Neuron (in vitro differentiated cells): ENCODE measurements around the gene IRF3.

ENCODE experiments used
- H2AFZ ChIP-seq: one replicate; pipeline ENCODE4 v1.6.1; 2013; ENCODE audit warnings: low read depth, mild to moderate bottlenecking, inconsistent platforms, low read length, moderate library complexity
- H3K27me3 ChIP-seq: one replicate; pipeline ENCODE4 v1.6.1; 2013; ENCODE audit warnings: low read length; ENCODE audit not compliant: insufficient read depth
- H3K36me3 ChIP-seq: one replicate; pipeline ENCODE4 v1.6.1; 2013; ENCODE audit warnings: low read length; ENCODE audit not compliant: insufficient read depth
- H3K4me1 ChIP-seq: one replicate; pipeline ENCODE4 v1.6.1; 2013; ENCODE audit warnings: low read length; ENCODE audit not compliant: insufficient read depth
- H3K4me3 ChIP-seq: 2 replicates; pipeline ENCODE4 v1.5.1; 2013; ENCODE audit warnings: mild to moderate bottlenecking, low read length, moderate library complexity
- H3K9me3 ChIP-seq: one replicate; pipeline ENCODE4 v1.6.1; 2013; ENCODE audit warnings: low read length

IRF3 gene, protein sequence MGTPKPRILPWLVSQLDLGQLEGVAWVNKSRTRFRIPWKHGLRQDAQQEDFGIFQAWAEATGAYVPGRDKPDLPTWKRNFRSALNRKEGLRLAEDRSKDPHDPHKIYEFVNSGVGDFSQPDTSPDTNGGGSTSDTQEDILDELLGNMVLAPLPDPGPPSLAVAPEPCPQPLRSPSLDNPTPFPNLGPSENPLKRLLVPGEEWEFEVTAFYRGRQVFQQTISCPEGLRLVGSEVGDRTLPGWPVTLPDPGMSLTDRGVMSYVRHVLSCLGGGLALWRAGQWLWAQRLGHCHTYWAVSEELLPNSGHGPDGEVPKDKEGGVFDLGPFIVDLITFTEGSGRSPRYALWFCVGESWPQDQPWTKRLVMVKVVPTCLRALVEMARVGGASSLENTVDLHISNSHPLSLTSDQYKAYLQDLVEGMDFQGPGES

GRCh38 chr19:49665351-49666119 lies at the start of gene IRF3, which contains the start of gene BCL2L12:
Gene IRF3, minus strand, starts transcription at chr19:49665857. Its CDS starts 1,019 bp downstream, at chr19:49664838.
Gene BCL2L12, plus strand, starts transcription at chr19:49665933. Its CDS starts 760 bp downstream, at chr19:49666693.
- no peak within 1 kb of the TSS for H2AFZ ChIP-seq
- peaks cover 29% of the 10 kb centered on the region for H3K36me3 ChIP-seq
- no peaks in the 10 kb centered on the region for H3K9me3 ChIP-seq
- H3K4me1 ChIP-seq: peaks cover 14% of the 10 kb centered on the region
- no peaks in the 10 kb centered on the region for H3K27me3 ChIP-seq
- H3K4me3 ChIP-seq: peak within 1 kb of the TSS; percentile 65

GRCh38 chr19:49713236-49713845 lies 47.7 kb upstream of the IRF3 start:
- Histone ChIP-seq H3K27me3 (no peaks in the 10 kb centered on the region), H2AFZ (no peak overlapping the region), H3K4me1 (no peaks in the 10 kb centered on the region), H3K9me3 (peaks cover 4% of the 10 kb centered on the region), H3K4me3 (no peak overlapping the region), H3K36me3 (peaks cover 41% of the 10 kb centered on the region)

DNA sequence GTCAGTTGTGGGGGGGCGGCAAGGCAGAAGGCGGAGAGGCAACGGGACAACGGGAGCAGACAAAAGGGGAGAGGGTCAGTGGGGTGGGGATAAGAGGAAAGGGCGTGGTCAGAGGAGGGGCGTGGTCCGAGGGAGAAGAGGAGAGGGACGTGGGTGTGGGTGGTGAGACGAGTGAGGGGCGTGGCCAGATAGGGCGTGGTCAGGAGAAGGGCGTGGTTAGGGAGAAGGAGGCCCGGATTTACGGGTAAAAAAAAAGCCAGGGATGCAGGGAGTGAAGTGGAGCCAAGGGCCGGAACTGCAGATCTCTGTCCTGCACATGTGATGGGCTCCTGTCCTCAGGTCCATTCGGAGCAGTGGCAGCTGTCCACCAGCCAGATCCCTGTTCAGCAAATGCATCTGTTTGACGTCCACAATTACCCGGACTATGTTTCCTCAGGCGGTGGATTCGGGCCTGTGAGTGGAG lies 46.8 kb upstream of the IRF3 start:
- Histone ChIP-seq H3K9me3 (peaks cover 2% of the 10 kb centered on the region), H3K36me3 (peaks cover 47% of the 10 kb centered on the region), H2AFZ (no peak overlapping the region), H3K4me3 (no peak overlapping the region), H3K4me1 (no peaks in the 10 kb centered on the region), H3K27me3 (no peaks in the 10 kb centered on the region)

DNA sequence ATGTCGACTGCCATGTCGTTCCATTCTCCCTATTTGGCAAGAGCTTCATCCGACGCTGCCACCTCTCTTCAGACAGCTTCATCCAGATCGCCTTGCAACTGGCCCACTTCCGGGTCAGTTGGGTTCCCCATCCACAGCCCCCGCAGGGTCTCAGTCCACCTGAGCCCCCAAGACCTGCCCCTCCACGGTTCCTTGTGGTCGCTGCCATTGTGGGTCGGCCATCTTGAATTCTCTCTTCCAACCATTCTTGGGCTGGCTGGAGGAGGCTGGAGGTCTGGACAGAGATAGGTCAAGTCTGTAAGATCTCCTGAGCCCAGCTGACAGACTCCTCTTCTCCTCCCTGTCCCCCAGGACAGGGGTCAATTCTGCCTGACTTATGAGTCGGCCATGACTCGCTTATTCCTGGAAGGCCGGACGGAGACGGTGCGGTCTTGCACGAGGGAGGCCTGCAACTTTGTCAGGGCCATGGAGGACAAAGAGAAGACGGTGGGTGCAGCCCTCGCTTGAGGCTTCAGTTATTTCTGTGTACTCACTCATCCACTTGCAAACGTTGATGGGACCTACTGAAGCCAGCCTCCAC lies 44.8 kb upstream of the IRF3 start:
- H3K4me3 ChIP-seq: no peak overlapping the region
- peaks cover 2% of the 10 kb centered on the region for H3K9me3 ChIP-seq
- H2AFZ ChIP-seq: no peak overlapping the region
- no peaks in the 10 kb centered on the region for H3K4me1 ChIP-seq
- H3K27me3 ChIP-seq: no peaks in the 10 kb centered on the region
- peaks cover 62% of the 10 kb centered on the region for H3K36me3 ChIP-seq

DNA sequence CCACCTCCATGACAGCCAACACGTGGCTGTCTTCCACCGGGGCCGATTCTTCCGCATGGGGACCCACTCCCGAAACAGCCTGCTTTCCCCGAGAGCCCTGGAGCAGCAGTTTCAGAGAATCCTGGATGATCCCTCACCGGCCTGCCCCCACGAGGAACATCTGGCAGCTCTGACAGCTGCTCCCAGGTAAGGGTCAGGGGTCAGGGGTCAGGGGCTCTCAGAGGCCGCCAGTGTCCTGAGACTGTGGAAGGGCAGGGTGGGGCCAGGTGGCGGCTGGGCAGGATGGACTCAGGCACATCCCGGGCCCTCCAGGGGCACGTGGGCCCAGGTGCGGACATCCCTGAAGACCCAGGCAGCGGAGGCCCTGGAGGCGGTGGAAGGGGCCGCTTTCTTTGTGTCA lies 40.3 kb upstream of the IRF3 start:
- H3K27me3 ChIP-seq: no peaks in the 10 kb centered on the region
- H3K4me1 ChIP-seq: no peaks in the 10 kb centered on the region
- H3K36me3 ChIP-seq: peaks cover 61% of the 10 kb centered on the region

GRCh38 chr19:49704888-49705642 lies 39.4 kb upstream of the IRF3 start:
- no peak overlapping the region for H3K4me3 ChIP-seq
- H3K36me3 ChIP-seq: peaks cover 52% of the 10 kb centered on the region
- no peaks in the 10 kb centered on the region for H3K4me1 ChIP-seq
- no peaks in the 10 kb centered on the region for H3K27me3 ChIP-seq
- H2AFZ ChIP-seq: no peak overlapping the region
- no peaks in the 10 kb centered on the region for H3K9me3 ChIP-seq

More for the DNA sequence above, 40.3 kb upstream of the IRF3 start:
- H3K4me3 ChIP-seq: no peak overlapping the region
- no peaks in the 10 kb centered on the region for H3K9me3 ChIP-seq
- no peak overlapping the region for H2AFZ ChIP-seq

DNA sequence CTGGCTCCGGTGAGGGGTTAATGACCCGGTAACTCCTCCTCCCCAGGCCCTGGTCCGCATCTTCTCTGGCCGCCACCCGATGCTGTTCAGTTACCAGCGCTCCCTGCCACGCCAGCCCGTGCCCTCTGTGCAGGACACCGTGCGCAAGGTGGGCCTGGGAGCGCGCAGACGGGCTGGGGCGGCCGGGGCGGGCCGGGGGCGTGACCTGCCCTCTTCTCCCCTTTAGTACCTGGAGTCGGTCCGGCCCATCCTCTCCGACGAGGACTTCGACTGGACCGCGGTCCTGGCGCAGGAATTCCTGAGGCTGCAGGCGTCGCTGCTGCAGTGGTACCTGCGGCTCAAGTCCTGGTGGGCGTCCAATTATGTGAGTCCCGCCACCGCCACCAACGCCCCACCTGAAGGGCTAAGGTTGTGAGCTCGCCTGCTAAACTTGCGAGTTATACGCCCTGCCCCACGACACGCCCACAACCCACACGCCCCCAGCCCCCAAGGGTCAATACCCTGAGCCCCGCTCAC lies 35.7 kb upstream of the IRF3 start:
- Histone ChIP-seq H3K4me1 (no peaks in the 10 kb centered on the region), H3K4me3 (no peak overlapping the region), H2AFZ (no peak overlapping the region), H3K9me3 (no peaks in the 10 kb centered on the region), H3K27me3 (no peaks in the 10 kb centered on the region), H3K36me3 (peaks cover 38% of the 10 kb centered on the region)

DNA sequence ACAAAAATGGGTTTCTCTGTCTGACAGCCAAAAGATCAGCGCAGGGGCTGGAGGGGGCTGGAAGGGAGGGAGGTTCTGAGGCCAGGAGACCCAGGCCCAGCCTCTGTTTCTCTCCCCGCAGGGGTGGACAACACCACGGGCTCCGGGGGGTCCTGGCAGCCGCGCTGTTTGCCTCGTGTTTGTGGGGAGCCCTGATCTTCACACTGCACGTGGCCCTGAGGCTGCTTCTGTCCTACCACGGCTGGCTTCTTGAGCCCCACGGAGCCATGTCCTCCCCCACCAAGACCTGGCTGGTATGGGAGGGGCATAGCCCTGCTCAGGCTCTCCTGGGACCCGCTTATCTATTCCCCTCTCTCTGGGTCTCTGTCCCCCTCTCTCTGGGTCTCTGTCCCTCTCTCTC lies 34.9 kb upstream of the IRF3 start:
- no peaks in the 10 kb centered on the region for H3K9me3 ChIP-seq

GRCh38 chr19:49699364-49699763 lies 33.7 kb upstream of the IRF3 start:
- Histone ChIP-seq H3K4me1 (no peaks in the 10 kb centered on the region), H3K4me3 (no peak overlapping the region), H3K27me3 (no peaks in the 10 kb centered on the region), H3K9me3 (no peaks in the 10 kb centered on the region), H2AFZ (no peak overlapping the region), H3K36me3 (peaks cover 19% of the 10 kb centered on the region)

More for the DNA sequence above, 34.9 kb upstream of the IRF3 start:
- no peaks in the 10 kb centered on the region for H3K27me3 ChIP-seq
- no peak overlapping the region for H2AFZ ChIP-seq
- H3K36me3 ChIP-seq: peaks cover 31% of the 10 kb centered on the region
- H3K4me1 ChIP-seq: no peaks in the 10 kb centered on the region
- H3K4me3 ChIP-seq: no peak overlapping the region

- H3K4me1 ChIP-seq: peaks cover 6% of the 10 kb centered on the region
- H3K36me3 ChIP-seq: peaks cover 15% of the 10 kb centered on the region
- no peaks in the 10 kb centered on the region for H3K9me3 ChIP-seq
- H3K4me3 ChIP-seq: no peak overlapping the region
- no peaks in the 10 kb centered on the region for H3K27me3 ChIP-seq
- no peak overlapping the region for H2AFZ ChIP-seq
Observed at GRCh38 chr19:49696865-49697264, 31.2 kb upstream of the IRF3 start.

DNA sequence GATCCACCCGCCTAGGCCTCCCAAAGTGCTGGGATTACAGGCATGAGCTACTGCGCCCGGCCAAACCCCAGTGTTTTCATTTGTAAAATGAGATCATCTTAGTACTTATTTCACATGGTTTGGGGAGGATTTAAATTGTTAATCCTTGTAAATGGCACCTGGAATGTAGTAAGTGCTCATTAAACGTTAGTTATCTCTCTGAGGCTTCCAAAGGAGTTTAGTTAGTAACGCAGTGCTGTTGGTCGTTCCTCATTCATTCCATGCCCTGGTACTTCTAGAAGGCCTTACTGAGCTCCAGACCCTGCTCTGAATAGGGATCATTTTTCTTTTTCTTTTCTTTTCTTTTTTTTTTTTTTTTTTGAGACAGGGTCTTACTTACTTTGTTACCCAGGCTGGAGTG lies 30.5 kb upstream of the IRF3 start:
- H2AFZ ChIP-seq: no peak overlapping the region

DNA sequence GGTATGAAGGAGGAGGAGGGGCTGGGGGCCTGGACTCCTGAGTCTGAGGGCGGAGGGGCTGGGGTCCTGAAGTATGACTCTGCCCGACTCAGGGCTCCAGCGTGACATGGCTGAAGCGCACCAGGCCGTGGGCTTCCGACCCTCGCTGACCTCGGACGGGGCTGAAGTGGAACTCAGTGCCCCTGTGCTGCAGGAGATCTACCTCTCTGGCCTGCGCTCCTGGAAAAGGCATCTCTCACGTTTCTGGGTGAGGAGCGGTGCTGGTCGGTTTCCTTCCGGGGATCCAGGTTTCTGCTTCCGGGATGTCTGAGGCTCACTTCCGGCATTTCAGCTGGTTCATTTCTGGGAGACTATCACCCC lies 26.5 kb upstream of the IRF3 start:
- no peaks in the 10 kb centered on the region for H3K9me3 ChIP-seq

More for the DNA sequence above, 30.5 kb upstream of the IRF3 start:
- H3K27me3 ChIP-seq: no peaks in the 10 kb centered on the region
- peaks cover 9% of the 10 kb centered on the region for H3K4me1 ChIP-seq
- H3K9me3 ChIP-seq: no peaks in the 10 kb centered on the region
- H3K36me3 ChIP-seq: peaks cover 15% of the 10 kb centered on the region
- H3K4me3 ChIP-seq: no peak overlapping the region

More for the DNA sequence above, 26.5 kb upstream of the IRF3 start:
- Histone ChIP-seq H3K4me1 (peaks cover 19% of the 10 kb centered on the region), H2AFZ (no peak overlapping the region), H3K27me3 (no peaks in the 10 kb centered on the region), H3K36me3 (peaks cover 21% of the 10 kb centered on the region), H3K4me3 (peak overlapping the region; percentile 75)
